Activated CD8-positive, alpha-beta memory T cell treated with anti-CD3 and anti-CD28 coated beads, Interleukin-2, amount 50 U/mL, for 4 hours (primary cell): ENCODE measurements around the gene KPNA6.
A peak's percentile ranks its signal among the peaks of the same experiment; 100 is the strongest.
"Not testable (repeated sequence)": the region's sequence is repeated elsewhere in the genome, so short reads cannot be mapped to it uniquely, and the experiment has no call there.

Source experiments
- DNase-seq: peaks from one replicate; pipeline ENCODE4 v3.0.0-alpha.2; 2020

KPNA6 gene

GRCh38 chr1:32107742-32108661 is at the start of gene KPNA6:
TSS of gene KPNA6 (plus strand) at chr1:32108056. CDS start at chr1:32108131, 75 bp downstream.
- peak; percentile 85 for DNase-seq

- DNase-seq: no peak
Observed at GRCh38 chr1:32060914-32061313, 46.9 kb upstream of the KPNA6 start.

- no peak for DNase-seq
Observed at GRCh38 chr1:32062867-32063230, 45.0 kb upstream of the KPNA6 start.

- no peak for DNase-seq
Observed at GRCh38 chr1:32063261-32063681, 44.6 kb upstream of the KPNA6 start.

GRCh38 chr1:32065613-32066488 is 42.0 kb upstream of the KPNA6 start:
- not testable (repeated sequence) for DNase-seq

GRCh38 chr1:32066489-32066873 is 41.4 kb upstream of the KPNA6 start:
- DNase-seq: no peak

GRCh38 chr1:32068957-32069588 is 38.8 kb upstream of the KPNA6 start:
- DNase-seq: no peak

- no peak for DNase-seq
Observed at GRCh38 chr1:32071758-32072621, 35.9 kb upstream of the KPNA6 start.

GRCh38 chr1:32072622-32073298 is 35.1 kb upstream of the KPNA6 start, which contains the start of gene TMEM39B:
TSS of gene TMEM39B (plus strand) at chr1:32072939. CDS start at chr1:32073048, 109 bp downstream.
- DNase-seq: peak; percentile 91

- DNase-seq: no peak
Observed at GRCh38 chr1:32073299-32074229, 34.3 kb upstream of the KPNA6 start.

GRCh38 chr1:32074841-32075240 is 33.0 kb upstream of the KPNA6 start:
- no peak for DNase-seq

- no peak for DNase-seq
Observed at GRCh38 chr1:32077451-32077850, 30.4 kb upstream of the KPNA6 start.

GRCh38 chr1:32082022-32082421 is 25.8 kb upstream of the KPNA6 start:
- no peak for DNase-seq

- DNase-seq: not testable (repeated sequence)
Observed at GRCh38 chr1:32086381-32086780, 21.5 kb upstream of the KPNA6 start.

- no peak for DNase-seq
Observed at GRCh38 chr1:32091176-32091575, 16.7 kb upstream of the KPNA6 start.

- DNase-seq: no peak
Observed at GRCh38 chr1:32091591-32091990, 16.3 kb upstream of the KPNA6 start.

GRCh38 chr1:32094746-32095521 is 12.9 kb upstream of the KPNA6 start:
- no peak for DNase-seq

GRCh38 chr1:32099426-32099825 is 8.4 kb upstream of the KPNA6 start:
- DNase-seq: no peak

- no peak for DNase-seq
Observed at GRCh38 chr1:32100359-32100758, 7.5 kb upstream of the KPNA6 start.
